Spinal cord (tissue), 10 donors: ENCODE results near the gene PTPN14. TPM values are rescaled to one million over a fixed set of nuclear protein-coding genes. Genes with fewer than 3 reads are reported as not detected.
A peak's percentile ranks its signal among the peaks of the same experiment; 100 is the strongest.

Experiments
- DNase-seq, 6 donors: peaks; one replicate each; pipeline versions ENCODE4 v3.0.0 to v3.0.0-alpha.2; 2013 to 2015; ENCODE audit warnings: low spot score in 6 of 6, low read depth in 4 of 6
- H3K27ac ChIP-seq: one replicate; pipeline ENCODE4 v1.5.1; 2013; ENCODE audit warnings: low read depth, low read length, control low read depth
- H3K27me3 ChIP-seq: one replicate; pipeline ENCODE4 v1.6.1; 2013; ENCODE audit warnings: low read length; ENCODE audit not compliant: control insufficient read depth, insufficient read depth
- H3K36me3 ChIP-seq: one replicate; pipeline ENCODE4 v1.6.1; 2013; ENCODE audit warnings: low read length; ENCODE audit not compliant: control insufficient read depth, insufficient read depth
- H3K4me1 ChIP-seq: one replicate; pipeline ENCODE4 v1.6.1; 2013; ENCODE audit warnings: low read length; ENCODE audit not compliant: control insufficient read depth, insufficient read depth
- H3K4me3 ChIP-seq: one replicate; pipeline ENCODE4 v1.5.1; 2013; ENCODE audit warnings: low read depth, low read length, control low read depth
- H3K9me3 ChIP-seq: one replicate; pipeline ENCODE4 v1.6.1; 2013; ENCODE audit warnings: low read length; ENCODE audit not compliant: control insufficient read depth, insufficient read depth
- WGBS: methylation state at CpG from one replicate; pipeline ENCODE4 v1.1.5; 2013; ENCODE audit warnings: missing lambda C conversion rate; ENCODE audit not compliant: insufficient coverage; 5-methylcytosine and 5-hydroxymethylcytosine counted together
- polyA plus RNA-seq, 2 donors: library from polyadenylated mRNA; unstranded; fragments of 120-200 nt; gene quantifications; one replicate each; pipeline ENCODE4 v1.2.1, GENCODE V29; 2013; ENCODE audit not compliant: insufficient read length in 2 of 2
- total RNA-seq, 2 donors: library from RNA; depleted of rRNA in 1 of 2; stranded (reverse); fragments of 120-200 nt in 1 of 2; fragments of >200 nt in 1 of 2; gene quantifications; one replicate each; pipeline versions ENCODE4 v1.2.3 to v1.2.4, GENCODE V29; 2013 to 2014
- donor health status: healthy.

PTPN14 gene
- total and polyA plus RNA-seq, 4 donors, result 9.0 to 18.3 (median 13.3) TPM

- Histone ChIP-seq H3K4me1 (peaks cover 6% of the 10 kb centered on the region), H3K36me3 (peaks cover 18% of the 10 kb centered on the region), H3K4me3 (no peak overlapping the region), H3K27me3 (no peaks in the 10 kb centered on the region), H3K9me3 (no peaks in the 10 kb centered on the region), H3K27ac (no peak overlapping the region)
- no peak for DNase-seq
- 92% methylated on average over 20 of the region's 20 CpGs for WGBS
Observed at GRCh38 chr1:214329470-214330220, 221.8 kb downstream of the PTPN14 start.

GRCh38 chr1:214328770-214329469 lies 222.5 kb downstream of the PTPN14 start:
- Histone ChIP-seq H3K27me3 (no peaks in the 10 kb centered on the region), H3K4me3 (no peak overlapping the region), H3K27ac (no peak overlapping the region), H3K4me1 (peaks cover 6% of the 10 kb centered on the region), H3K9me3 (no peaks in the 10 kb centered on the region), H3K36me3 (peaks cover 14% of the 10 kb centered on the region)
- WGBS, result 68% methylated on average over 9 of the region's 11 CpGs
- DNase-seq, result peak; percentile 59 to 94 (median 71)

- no peak overlapping the region for H3K4me3 ChIP-seq
- no peaks in the 10 kb centered on the region for H3K27me3 ChIP-seq
- WGBS, result 33% methylated on average over 1 of the region's 1 CpG
- H3K27ac ChIP-seq, result no peak overlapping the region
- no peak for DNase-seq
- H3K36me3 ChIP-seq, result peaks cover 12% of the 10 kb centered on the region
- no peaks in the 10 kb centered on the region for H3K4me1 ChIP-seq
- H3K9me3 ChIP-seq, result no peaks in the 10 kb centered on the region
Observed at GRCh38 chr1:214327514-214327913, 223.9 kb downstream of the PTPN14 start.

GRCh38 chr1:214326406-214326805 lies 225.0 kb downstream of the PTPN14 start:
- Histone ChIP-seq H3K27me3 (no peaks in the 10 kb centered on the region), H3K36me3 (peaks cover 12% of the 10 kb centered on the region), H3K4me3 (no peak overlapping the region), H3K27ac (no peak overlapping the region), H3K4me1 (no peaks in the 10 kb centered on the region), H3K9me3 (no peaks in the 10 kb centered on the region)
- no peak for DNase-seq
- WGBS, result 94% methylated on average over 4 of the region's 5 CpGs

- peak in 1 of 6 donors; percentile 55 for DNase-seq
- Histone ChIP-seq H3K4me3 (no peak overlapping the region), H3K36me3 (peaks cover 9% of the 10 kb centered on the region), H3K9me3 (no peaks in the 10 kb centered on the region), H3K27me3 (no peaks in the 10 kb centered on the region), H3K4me1 (no peaks in the 10 kb centered on the region), H3K27ac (no peak overlapping the region)
- 94% methylated on average over 6 of the region's 8 CpGs for WGBS
Observed at GRCh38 chr1:214324896-214325800, 226.3 kb downstream of the PTPN14 start.

GRCh38 chr1:214321705-214322453 lies 229.5 kb downstream of the PTPN14 start:
- Histone ChIP-seq H3K4me1 (peaks cover 4% of the 10 kb centered on the region), H3K4me3 (no peak overlapping the region), H3K27me3 (no peaks in the 10 kb centered on the region), H3K9me3 (no peaks in the 10 kb centered on the region), H3K27ac (no peak overlapping the region), H3K36me3 (peaks cover 2% of the 10 kb centered on the region)
- 13% methylated on average over 2 of the region's 5 CpGs for WGBS
- DNase-seq, result peak in 1 of 6 donors; percentile 66

GRCh38 chr1:214319938-214320337 lies 231.5 kb downstream of the PTPN14 start:
- H3K4me1 ChIP-seq, result peaks cover 4% of the 10 kb centered on the region
- H3K36me3 ChIP-seq, result peaks cover 2% of the 10 kb centered on the region
- DNase-seq, result no peak
- 80% methylated on average over 1 of the region's 5 CpGs for WGBS
- H3K27me3 ChIP-seq, result no peaks in the 10 kb centered on the region
- H3K9me3 ChIP-seq, result no peaks in the 10 kb centered on the region
- H3K4me3 ChIP-seq, result no peak overlapping the region
- no peak overlapping the region for H3K27ac ChIP-seq

- no peak overlapping the region for H3K27ac ChIP-seq
- peaks cover 4% of the 10 kb centered on the region for H3K4me1 ChIP-seq
- no peaks in the 10 kb centered on the region for H3K27me3 ChIP-seq
- DNase-seq, result no peak
- H3K9me3 ChIP-seq, result no peaks in the 10 kb centered on the region
- 75% methylated on average over 6 of the region's 10 CpGs for WGBS
- H3K4me3 ChIP-seq, result no peak overlapping the region
- H3K36me3 ChIP-seq, result peaks cover 2% of the 10 kb centered on the region
Observed at GRCh38 chr1:214318956-214319736, 232.3 kb downstream of the PTPN14 start.
